Trophoblast cell (in vitro differentiated cells and primary cell): Measurements from ENCODE around the gene NATD1.

Experiments used
- DNase-seq, 2 donors: peaks; one replicate each; pipeline ENCODE4 v3.0.0-alpha.2; 2016
- H2AFZ ChIP-seq: 2 replicates; pipeline ENCODE4 v1.6.1; 2013; ENCODE audit warnings: low read length, moderate library complexity, mild to moderate bottlenecking; ENCODE audit not compliant: insufficient read depth, poor library complexity
- H2AK5ac ChIP-seq: 2 replicates; pipeline ENCODE4 v1.6.1; 2013; ENCODE audit warnings: mild to moderate bottlenecking, low read length
- H2BK120ac ChIP-seq: 2 replicates; pipeline ENCODE4 v1.6.1; 2013; ENCODE audit warnings: low read length, mild to moderate bottlenecking, moderate library complexity; ENCODE audit not compliant: insufficient read depth, poor library complexity
- H2BK12ac ChIP-seq: 2 replicates; pipeline ENCODE4 v1.6.1; 2013; ENCODE audit warnings: mild to moderate bottlenecking, low read length, moderate library complexity
- H2BK5ac ChIP-seq: 2 replicates; pipeline ENCODE4 v1.6.1; 2013; ENCODE audit warnings: low read length, low read depth, moderate library complexity, mild to moderate bottlenecking; ENCODE audit not compliant: poor library complexity
- H3K14ac ChIP-seq: 2 replicates; pipeline ENCODE4 v1.6.1; 2013; ENCODE audit warnings: mild to moderate bottlenecking, low read length
- H3K18ac ChIP-seq: 2 replicates; pipeline ENCODE4 v1.6.1; 2013; ENCODE audit warnings: mild to moderate bottlenecking, low read length
- H3K23ac ChIP-seq: 2 replicates; pipeline ENCODE4 v1.6.1; 2013; ENCODE audit warnings: low read length
- H3K27ac ChIP-seq: 2 replicates; pipeline ENCODE4 v1.5.1; 2013; ENCODE audit warnings: low read depth, mild to moderate bottlenecking, inconsistent platforms, low read length, moderate library complexity
- H3K27me3 ChIP-seq: 2 replicates; pipeline ENCODE4 v1.6.1; 2013; ENCODE audit warnings: inconsistent platforms, mild to moderate bottlenecking, low read length, moderate library complexity; ENCODE audit not compliant: insufficient read depth
- H3K36me3 ChIP-seq, 2 experiments: 1 replicate in 1 of 2; 2 replicates in 1 of 2; pipeline ENCODE4 v1.6.1; 2013; ENCODE audit warnings: low read length in 2 of 2, mild to moderate bottlenecking in 2 of 2, moderate library complexity in 1 of 2; ENCODE audit not compliant: insufficient read depth in 2 of 2, control insufficient read depth in 1 of 2
- H3K4ac ChIP-seq: 2 replicates; pipeline ENCODE4 v1.6.1; 2013; ENCODE audit warnings: low read depth, mild to moderate bottlenecking, low read length, moderate library complexity
- H3K4me1 ChIP-seq, 2 experiments: 1 replicate in 1 of 2; 2 replicates in 1 of 2; pipeline ENCODE4 v1.6.1; 2013; ENCODE audit warnings: low read length in 2 of 2, mild to moderate bottlenecking in 2 of 2, moderate library complexity in 1 of 2; ENCODE audit not compliant: insufficient read depth in 2 of 2, control insufficient read depth in 1 of 2
- H3K4me2 ChIP-seq: 2 replicates; pipeline ENCODE4 v1.6.1; 2013; ENCODE audit warnings: inconsistent platforms, mild to moderate bottlenecking, low read length, moderate library complexity
- H3K4me3 ChIP-seq: 2 replicates; pipeline ENCODE4 v1.5.1; 2013; ENCODE audit warnings: mild to moderate bottlenecking, low read depth, low read length, inconsistent platforms
- H3K79me1 ChIP-seq: one replicate; pipeline ENCODE4 v1.6.1; 2013; ENCODE audit warnings: low read length
- H3K79me2 ChIP-seq: 2 replicates; pipeline ENCODE4 v1.6.1; 2013; ENCODE audit warnings: low read length, mild to moderate bottlenecking; ENCODE audit not compliant: control insufficient read depth, insufficient read depth, poor library complexity
- H3K9ac ChIP-seq: 2 replicates; pipeline ENCODE4 v1.6.1; 2013; ENCODE audit warnings: mild to moderate bottlenecking, low read length
- H3K9me3 ChIP-seq: 2 replicates; pipeline ENCODE4 v1.6.1; 2013; ENCODE audit warnings: low read depth, mild to moderate bottlenecking, control low read depth, inconsistent platforms, low read length; ENCODE audit not compliant: insufficient read depth
- H4K12ac ChIP-seq: 2 replicates; pipeline ENCODE4 v1.6.1; 2013; ENCODE audit warnings: low read depth, mild to moderate bottlenecking, low read length, moderate library complexity
- H4K8ac ChIP-seq: 2 replicates; pipeline ENCODE4 v1.6.1; 2013; ENCODE audit warnings: low read depth, mild to moderate bottlenecking, low read length, moderate library complexity
- H4K91ac ChIP-seq: one replicate; pipeline ENCODE4 v1.6.1; 2013; ENCODE audit warnings: low read depth, mild to moderate bottlenecking, low read length, moderate library complexity
- WGBS: extraction: QIAGEN DNeasy Blood & Tissue Kit; methylation state at CpG from one replicate; pipeline ENCODE4 v1.1.7; 2013; ENCODE audit warnings: missing lambda C conversion rate; ENCODE audit not compliant: insufficient read length, insufficient coverage; ENCODE audit errors: extremely low coverage; 5-methylcytosine and 5-hydroxymethylcytosine counted together

Gene NATD1

GRCh38 chr17:21196126-21196525 is 57.1 kb downstream of the NATD1 start:
- no peak overlapping the region for H3K4me3 ChIP-seq
- no peak overlapping the region for H3K4me2 ChIP-seq
- H2BK120ac ChIP-seq = no peak overlapping the region
- no peak overlapping the region for H3K27ac ChIP-seq
- no peak overlapping the region for H4K91ac ChIP-seq
- no peak overlapping the region for H4K8ac ChIP-seq
- H2BK12ac ChIP-seq = no peak overlapping the region
- no peak overlapping the region for H3K9ac ChIP-seq
- peaks cover 13 to 18% of the 10 kb centered on the region in 2 experiments for H3K4me1 ChIP-seq
- H3K79me2 ChIP-seq = peaks cover 1% of the 10 kb centered on the region
- H3K36me3 ChIP-seq = peaks cover 18 to 21% of the 10 kb centered on the region in 2 experiments
- H2AFZ ChIP-seq = no peak overlapping the region
- no CpG with 5 or more reads among the region's 5 CpGs for WGBS
- H4K12ac ChIP-seq = no peak overlapping the region
- H3K14ac ChIP-seq = no peak overlapping the region
- no peak overlapping the region for H3K23ac ChIP-seq
- no peak overlapping the region for H3K18ac ChIP-seq
- H3K27me3 ChIP-seq = no peaks in the 10 kb centered on the region
- no peak overlapping the region for H3K4ac ChIP-seq
- H3K79me1 ChIP-seq = no peaks in the 10 kb centered on the region
- no peak for DNase-seq
- H2BK5ac ChIP-seq = no peak overlapping the region
- no peak overlapping the region for H2AK5ac ChIP-seq
- peaks cover 5% of the 10 kb centered on the region for H3K9me3 ChIP-seq

- Histone ChIP-seq H3K9ac (no peak overlapping the region), H2BK5ac (no peak overlapping the region), H3K4me3 (no peak overlapping the region), H3K18ac (no peak overlapping the region), H3K4me1 (peaks cover 6% of the 10 kb centered on the region in 2 experiments), H3K4me2 (no peak overlapping the region), H2AFZ (no peak overlapping the region), H3K4ac (no peak overlapping the region), H2BK120ac (no peak overlapping the region), H3K27ac (no peak overlapping the region), H4K12ac (no peak overlapping the region), H2BK12ac (no peak overlapping the region), H2AK5ac (no peak overlapping the region), H3K9me3 (peaks cover 5% of the 10 kb centered on the region), H3K79me2 (no peaks in the 10 kb centered on the region), H3K79me1 (no peaks in the 10 kb centered on the region), H3K14ac (no peak overlapping the region), H4K91ac (no peak overlapping the region), H3K23ac (no peak overlapping the region), H3K27me3 (no peaks in the 10 kb centered on the region), H3K36me3 (peaks cover 20 to 25% of the 10 kb centered on the region in 2 experiments), H4K8ac (no peak overlapping the region)
- WGBS = no CpG with 5 or more reads among the region's 5 CpGs
- DNase-seq = peak; percentile 16 to 60
Observed at GRCh38 chr17:21194703-21195102, 58.5 kb downstream of the NATD1 start.

GRCh38 chr17:21194226-21194625 is 59.0 kb downstream of the NATD1 start:
- H3K27me3 ChIP-seq = no peaks in the 10 kb centered on the region
- H2AK5ac ChIP-seq = no peak overlapping the region
- H3K4me1 ChIP-seq = peaks cover 3 to 4% of the 10 kb centered on the region in 2 experiments
- no peak overlapping the region for H4K12ac ChIP-seq
- no peak overlapping the region for H2AFZ ChIP-seq
- no peak overlapping the region for H2BK120ac ChIP-seq
- WGBS = no CpG with 5 or more reads among the region's 8 CpGs
- H3K9ac ChIP-seq = no peak overlapping the region
- H4K8ac ChIP-seq = no peak overlapping the region
- H3K4me3 ChIP-seq = no peak overlapping the region
- H3K14ac ChIP-seq = no peak overlapping the region
- no peaks in the 10 kb centered on the region for H3K79me2 ChIP-seq
- no peak overlapping the region for H3K18ac ChIP-seq
- H2BK5ac ChIP-seq = no peak overlapping the region
- peaks cover 20 to 27% of the 10 kb centered on the region in 2 experiments for H3K36me3 ChIP-seq
- peaks cover 5% of the 10 kb centered on the region for H3K9me3 ChIP-seq
- no peak overlapping the region for H3K4me2 ChIP-seq
- H3K23ac ChIP-seq = no peak overlapping the region
- no peak overlapping the region for H2BK12ac ChIP-seq
- H3K79me1 ChIP-seq = no peaks in the 10 kb centered on the region
- no peak overlapping the region for H3K27ac ChIP-seq
- no peak overlapping the region for H4K91ac ChIP-seq
- no peak overlapping the region for H3K4ac ChIP-seq
- no peak for DNase-seq

- H3K36me3 ChIP-seq = peaks cover 16 to 26% of the 10 kb centered on the region in 2 experiments
- H3K9me3 ChIP-seq = peaks cover 3% of the 10 kb centered on the region
- WGBS = no CpG with 5 or more reads among the region's 5 CpGs
- H3K14ac ChIP-seq = no peak overlapping the region
- H4K8ac ChIP-seq = no peak overlapping the region
- H3K4me2 ChIP-seq = no peak overlapping the region
- no peak overlapping the region for H2AK5ac ChIP-seq
- H3K79me1 ChIP-seq = no peaks in the 10 kb centered on the region
- H3K27ac ChIP-seq = no peak overlapping the region
- H3K4me3 ChIP-seq = no peak overlapping the region
- H3K79me2 ChIP-seq = no peaks in the 10 kb centered on the region
- H3K9ac ChIP-seq = no peak overlapping the region
- no peak overlapping the region for H4K12ac ChIP-seq
- no peak overlapping the region for H4K91ac ChIP-seq
- H2BK12ac ChIP-seq = no peak overlapping the region
- no peaks in the 10 kb centered on the region for H3K27me3 ChIP-seq
- H3K18ac ChIP-seq = no peak overlapping the region
- peaks cover 3 to 4% of the 10 kb centered on the region in 2 experiments for H3K4me1 ChIP-seq
- H2AFZ ChIP-seq = no peak overlapping the region
- no peak overlapping the region for H2BK5ac ChIP-seq
- no peak overlapping the region for H2BK120ac ChIP-seq
- H3K23ac ChIP-seq = no peak overlapping the region
- no peak for DNase-seq
- H3K4ac ChIP-seq = no peak overlapping the region
Observed at GRCh38 chr17:21193031-21193430, 60.2 kb downstream of the NATD1 start.
